ENCODE measurements around the gene KNOP1.
"Not testable (repeated sequence)": the region's sequence is repeated elsewhere in the genome, so short reads cannot be mapped to it uniquely, and the experiment has no call there.

KNOP1 gene

DNA sequence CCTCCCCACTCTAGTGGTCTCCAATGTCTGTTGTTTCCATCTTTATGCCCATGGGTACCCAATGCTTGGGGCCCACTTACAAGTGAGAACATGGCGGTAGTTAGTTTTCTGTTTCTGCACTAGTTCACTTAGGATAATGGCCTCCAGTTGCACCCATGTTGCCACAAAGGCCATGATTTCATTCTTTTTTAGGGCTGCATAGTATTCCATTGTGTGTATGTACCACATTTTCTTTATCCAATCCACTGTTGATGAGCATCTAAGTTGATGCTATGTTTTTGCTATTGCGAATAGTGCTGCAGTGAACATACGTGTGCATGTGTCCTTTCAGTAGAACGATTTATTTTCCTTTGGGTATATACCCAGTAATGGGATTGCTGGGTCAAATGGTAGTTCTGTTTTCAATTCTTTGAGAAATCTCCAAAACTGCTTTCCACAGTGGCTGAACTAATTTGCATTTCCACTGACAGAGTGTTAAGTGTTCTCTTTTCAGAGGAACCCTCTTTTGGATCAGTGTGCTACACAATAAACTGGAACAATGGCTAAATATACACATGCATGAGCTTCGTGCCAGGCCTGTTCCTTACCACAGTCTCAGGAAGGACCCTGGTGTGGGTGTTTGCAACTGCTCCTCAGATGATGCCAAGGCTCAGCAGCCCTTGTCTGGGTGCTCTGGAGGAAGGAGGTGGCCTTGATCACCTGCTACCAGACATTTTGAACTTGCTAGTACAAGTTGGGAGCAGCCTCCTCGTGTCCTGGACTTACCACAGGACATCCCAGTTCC lies 34.4 kb downstream of the KNOP1 start:
- DNase-seq (ENCODE audit: low read depth): no peak

DNA sequence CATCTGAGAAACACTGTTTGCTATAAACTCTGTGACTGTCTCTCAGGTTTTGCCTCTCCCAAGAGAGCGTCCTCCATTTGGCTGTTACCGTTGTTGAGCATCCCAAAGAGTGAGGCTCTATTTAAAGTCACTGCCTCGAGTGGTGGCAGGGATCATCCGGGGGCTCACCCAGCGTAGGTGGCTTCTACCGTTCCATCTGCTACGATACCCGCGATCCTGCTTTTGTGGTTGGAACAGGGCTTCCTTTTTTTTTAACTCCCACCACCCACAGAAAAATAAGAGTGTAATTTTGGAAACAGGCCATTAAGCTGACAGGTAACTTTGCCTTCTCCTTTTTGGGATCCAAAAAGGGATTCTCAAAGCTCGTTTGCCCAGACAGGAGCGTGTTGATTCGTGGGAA lies 36.4 kb downstream of the KNOP1 start:
- no peak for DNase-seq (ENCODE audit: low read depth)

DNA sequence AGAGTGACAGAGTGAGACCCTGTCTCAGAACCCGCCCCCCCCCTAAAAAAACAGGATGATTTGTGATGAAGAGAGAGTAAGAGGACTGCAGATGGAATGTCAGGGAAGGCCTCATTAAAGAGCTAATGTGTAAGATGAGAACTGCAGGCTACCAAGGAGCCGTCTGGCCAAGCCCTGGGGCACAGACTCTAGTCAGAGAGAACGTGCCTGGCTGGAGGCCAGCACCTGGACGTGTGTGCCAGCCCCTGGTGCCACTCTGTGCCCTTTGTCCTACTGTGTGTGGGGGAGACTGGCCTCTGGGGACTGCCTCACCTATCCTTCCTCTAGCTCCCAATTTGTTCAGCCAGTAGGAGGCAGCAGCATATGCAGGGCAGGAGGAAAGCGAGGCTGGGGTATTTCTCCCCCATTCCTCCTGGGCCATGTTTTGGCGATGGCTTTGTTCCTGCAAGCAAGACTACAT lies 37.1 kb downstream of the KNOP1 start:
- DNase-seq (ENCODE audit: low read depth): no peak

DNA sequence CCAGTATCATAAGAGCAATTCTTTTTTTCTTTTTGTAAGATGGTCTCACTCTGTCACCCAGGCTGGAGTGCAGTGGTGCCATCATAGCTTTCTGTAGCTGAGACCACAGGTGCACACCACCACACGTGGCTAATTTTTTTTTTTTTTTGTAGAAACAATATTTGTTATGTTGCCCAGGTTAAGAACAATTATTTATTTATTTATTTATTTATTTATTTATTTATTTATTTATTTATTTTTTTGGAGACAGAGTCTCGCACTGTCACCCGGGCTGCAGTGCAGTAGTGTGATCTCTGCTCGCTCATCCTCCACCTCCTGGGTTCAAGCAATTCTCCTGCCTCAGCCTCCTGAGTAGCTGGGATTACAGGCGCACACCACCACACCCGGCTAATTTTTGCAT lies 38.7 kb downstream of the KNOP1 start:
- not testable (repeated sequence) for DNase-seq (ENCODE audit: low read depth)

DNA sequence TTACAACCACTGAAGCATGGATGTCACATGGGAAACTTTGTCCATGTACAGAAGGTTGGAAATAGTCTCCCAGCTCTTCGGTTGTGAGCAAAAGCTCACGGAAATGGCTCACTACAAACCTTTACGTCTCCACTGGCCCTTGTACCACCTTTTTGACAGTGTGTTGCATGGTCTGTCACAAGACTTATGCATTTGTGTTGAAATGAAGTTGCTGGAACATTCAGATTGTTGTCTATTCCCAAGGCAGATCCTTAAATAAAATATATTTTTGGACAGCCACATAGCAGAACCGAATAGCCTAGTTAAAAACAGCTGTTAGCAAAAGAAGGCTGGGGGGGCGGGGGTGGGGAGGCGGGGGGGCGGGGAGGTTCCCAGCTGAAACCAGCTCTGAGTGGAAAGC lies 39.2 kb downstream of the KNOP1 start:
- no peak for DNase-seq (ENCODE audit: low read depth)

DNA sequence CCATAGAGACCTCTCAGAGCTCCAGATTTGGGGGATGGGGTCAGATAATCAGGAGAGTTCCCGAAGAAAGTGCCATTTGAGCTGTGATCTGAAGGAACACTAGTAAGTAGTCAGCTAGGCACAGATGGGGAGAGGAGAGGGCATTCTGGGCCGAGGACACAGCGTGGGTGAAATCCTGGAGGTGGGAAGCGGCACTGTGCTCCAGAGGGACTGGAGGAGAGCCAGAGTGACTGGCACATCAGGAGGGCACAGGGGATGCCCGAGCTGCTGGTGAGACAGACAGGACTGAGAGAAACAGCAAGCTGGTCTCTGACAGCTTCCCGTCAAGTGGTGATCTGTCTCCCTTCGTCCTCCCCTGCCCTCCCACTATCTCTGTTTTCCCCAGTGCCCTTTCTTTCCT lies 40.6 kb downstream of the KNOP1 start:
- no peak for DNase-seq (ENCODE audit: low read depth)

DNA sequence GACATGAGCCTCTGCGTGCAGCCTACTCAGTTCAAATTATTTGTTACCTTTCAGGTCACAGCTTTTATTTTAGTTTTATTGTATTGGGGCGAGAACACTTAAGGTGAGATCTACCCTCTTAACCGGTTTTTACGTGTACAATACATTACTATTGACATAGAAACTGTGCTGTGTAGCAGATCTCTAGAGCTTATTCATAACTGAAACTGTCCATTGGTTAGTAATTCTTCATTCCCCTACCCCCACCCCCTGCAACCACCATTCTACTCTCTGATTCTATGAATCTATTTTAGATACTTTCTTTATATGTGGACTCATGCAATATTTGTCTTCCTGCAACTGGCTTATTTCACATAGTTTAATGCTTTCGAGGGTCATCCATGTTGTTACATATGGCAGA lies 43.5 kb downstream of the KNOP1 start:
- no peak for DNase-seq (ENCODE audit: low read depth)

DNA sequence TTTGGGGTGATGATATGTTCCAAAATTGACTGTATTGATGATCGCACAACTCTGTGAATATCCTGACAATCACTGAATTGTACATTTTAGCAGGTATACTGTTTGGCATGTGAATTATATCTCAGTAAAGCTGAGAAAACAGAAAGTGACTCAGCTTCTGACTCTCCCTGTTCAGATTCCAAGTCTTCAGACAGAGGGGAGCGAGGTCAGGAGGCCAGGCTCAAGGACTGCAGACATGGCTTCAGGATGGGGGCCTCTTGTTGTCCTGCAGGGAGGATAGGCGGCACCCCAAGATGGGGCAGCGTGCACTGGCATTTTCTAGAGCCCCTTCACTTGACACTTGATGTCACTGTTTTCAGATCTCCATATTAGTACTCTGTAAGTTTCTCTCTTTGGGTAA lies 45.6 kb downstream of the KNOP1 start:
- DNase-seq (ENCODE audit: low read depth): no peak

DNA sequence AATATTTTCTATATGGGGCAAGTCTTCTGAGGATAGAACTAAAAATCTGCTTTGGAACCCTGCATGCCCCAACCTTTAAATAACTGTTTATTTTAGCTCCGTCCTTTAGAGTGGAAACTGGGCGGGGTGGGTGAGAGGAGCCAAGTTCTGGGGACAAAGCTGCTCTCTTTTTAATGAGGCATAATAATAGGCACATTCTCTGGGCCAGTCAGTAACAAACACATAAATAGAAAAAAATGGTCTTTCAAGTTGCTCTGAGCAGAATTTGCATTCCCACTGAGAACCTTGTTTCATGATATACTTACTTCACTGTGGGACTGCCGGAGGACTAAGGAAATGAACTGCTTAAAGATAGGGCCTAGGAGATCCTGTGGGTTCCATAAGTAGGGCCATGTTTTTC lies 51.5 kb downstream of the KNOP1 start:
- DNase-seq (ENCODE audit: low read depth): no peak

DNA sequence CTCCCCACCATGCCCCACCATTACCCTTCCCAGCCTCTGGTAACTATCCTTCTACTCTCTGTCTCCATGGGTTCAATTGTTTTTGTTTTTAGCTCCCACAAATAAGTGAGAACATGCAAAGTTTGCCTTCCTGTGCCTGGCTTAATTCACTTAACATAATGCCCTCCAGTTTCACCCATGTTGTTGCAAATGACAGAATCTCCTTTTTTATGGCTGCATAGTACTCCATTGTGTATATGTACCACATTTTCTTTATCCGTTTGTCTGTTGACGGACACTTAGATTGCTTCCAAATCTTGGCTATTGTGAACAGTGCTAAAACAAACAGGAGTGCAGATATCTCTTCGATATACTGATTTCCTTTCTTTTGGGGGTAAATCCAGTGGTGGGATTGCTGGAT lies 52.7 kb downstream of the KNOP1 start:
- DNase-seq (ENCODE audit: low read depth): not testable (repeated sequence)

DNA sequence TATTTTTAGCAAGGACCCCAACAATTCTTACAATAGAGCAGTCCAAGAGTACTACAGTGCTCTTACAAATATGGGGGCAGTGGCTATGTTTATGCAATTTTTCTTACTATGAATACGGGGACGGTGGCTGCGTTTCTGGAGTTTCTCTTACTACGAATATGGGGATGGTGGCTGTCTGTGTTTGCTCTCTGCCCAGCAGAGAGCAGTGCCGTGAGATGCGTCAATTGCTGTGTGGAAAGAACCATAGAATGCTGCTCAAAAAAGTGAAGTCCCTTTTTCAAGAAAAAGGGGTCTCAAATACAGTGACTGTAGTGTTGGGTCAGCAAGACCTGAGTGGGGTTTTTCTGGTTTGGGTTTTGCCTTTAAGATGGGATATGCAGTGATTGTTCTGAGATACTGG lies 53.9 kb downstream of the KNOP1 start:
- no peak for DNase-seq (ENCODE audit: low read depth)

DNA sequence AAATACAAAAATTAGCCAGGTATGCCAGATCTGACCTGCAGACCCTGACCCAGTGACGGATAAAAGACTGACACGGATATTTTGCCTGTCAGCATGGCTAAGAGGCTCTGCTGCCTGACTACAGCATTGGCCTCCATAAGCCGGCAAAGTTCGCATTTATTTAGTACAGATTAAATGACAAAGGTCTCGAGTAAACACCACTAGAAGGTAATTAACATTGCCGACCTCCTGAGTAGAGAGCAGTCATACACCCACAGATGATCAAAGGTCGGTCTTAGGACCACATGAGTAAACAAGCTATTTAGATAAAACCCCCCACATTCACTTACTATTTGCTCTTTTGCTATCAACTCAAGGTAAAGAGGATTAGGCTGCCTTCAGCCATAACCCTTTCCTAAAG lies 55.7 kb downstream of the KNOP1 start:
- no peak for DNase-seq (ENCODE audit: low read depth)

DNA sequence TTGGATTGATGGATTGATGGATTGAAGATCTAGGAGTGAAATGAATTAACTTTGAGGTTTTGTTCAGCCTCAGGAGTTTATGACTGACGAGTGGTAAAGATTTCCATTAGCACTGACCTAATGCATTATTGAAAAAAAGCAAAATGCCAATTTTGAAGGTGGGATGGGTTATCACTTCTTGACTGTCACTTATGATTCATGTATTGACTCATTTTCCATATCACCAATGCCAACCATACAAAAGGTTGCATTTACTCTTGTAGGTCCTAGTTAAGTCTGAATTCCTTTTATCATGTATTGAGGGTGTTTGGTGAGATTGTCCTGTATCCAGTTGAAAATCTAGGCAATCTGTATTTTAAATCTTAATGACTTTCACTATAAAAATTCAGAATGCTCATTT lies 57.6 kb downstream of the KNOP1 start:
- no peak for DNase-seq (ENCODE audit: low read depth)

DNA sequence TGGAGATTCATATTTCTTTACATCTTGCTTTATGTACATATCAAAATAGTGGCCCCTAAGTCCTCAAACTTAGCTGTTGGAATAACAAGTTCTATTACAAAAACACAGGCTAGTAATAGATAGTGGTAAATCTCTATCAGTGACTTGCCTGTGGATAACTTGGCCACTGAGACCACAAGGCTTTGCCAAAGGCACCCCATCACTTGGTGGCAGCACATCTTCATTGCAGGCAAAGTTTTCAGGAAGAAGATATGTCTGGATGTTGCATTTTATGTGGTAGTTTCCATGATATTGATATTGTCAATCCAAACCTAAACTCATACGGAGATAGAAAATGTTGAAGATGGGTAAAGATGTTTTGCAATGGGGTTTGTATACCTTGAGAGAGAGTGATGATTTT lies 58.5 kb downstream of the KNOP1 start:
- DNase-seq (ENCODE audit: low read depth): no peak

DNA sequence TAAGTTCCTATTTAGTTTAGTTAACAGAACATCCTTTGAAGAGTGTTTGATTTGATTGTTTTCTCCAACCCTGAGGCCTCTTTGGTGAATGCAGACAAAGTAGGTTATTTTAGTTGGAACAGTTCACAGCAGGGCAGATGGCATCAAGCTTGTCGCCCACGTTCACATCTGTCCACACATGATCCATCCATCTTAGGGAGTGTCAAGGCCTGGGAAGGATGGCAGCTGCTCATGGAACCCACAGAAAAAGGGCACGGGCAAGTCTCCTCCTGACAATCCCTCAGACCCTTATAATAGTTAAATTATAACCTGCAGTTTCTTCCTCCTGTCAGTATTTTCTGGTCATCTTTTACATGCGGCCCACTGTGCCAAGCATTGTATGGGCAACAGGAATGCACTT lies 60.2 kb downstream of the KNOP1 start:
- DNase-seq (ENCODE audit: low read depth): no peak

DNA sequence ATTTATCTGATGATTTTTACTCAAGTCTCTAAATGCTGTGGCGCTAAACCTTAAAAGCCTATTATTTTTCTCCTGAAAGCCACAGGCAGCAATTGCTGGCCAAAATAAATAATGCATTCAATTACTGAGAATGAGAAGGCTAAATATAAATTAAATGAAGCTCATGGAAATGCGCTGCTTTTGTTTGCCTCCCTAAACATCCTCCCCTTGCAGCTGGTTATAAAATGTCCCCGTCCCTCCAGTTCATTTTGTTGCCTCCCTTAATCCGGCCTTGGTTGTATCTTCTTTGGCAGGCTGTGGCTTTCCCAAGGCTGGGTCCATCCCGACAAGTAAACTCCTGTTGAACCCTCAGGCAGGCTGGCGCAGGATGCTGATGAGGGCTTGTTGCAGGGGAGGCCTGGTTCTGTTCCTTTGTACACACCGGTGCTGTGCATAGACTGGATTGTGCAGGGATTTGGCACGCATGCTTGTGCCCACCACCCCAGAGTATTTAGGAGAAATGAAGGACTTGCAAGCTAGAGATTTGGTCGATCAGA lies 62.7 kb downstream of the KNOP1 start:
- DNase-seq (ENCODE audit: low read depth): no peak

DNA sequence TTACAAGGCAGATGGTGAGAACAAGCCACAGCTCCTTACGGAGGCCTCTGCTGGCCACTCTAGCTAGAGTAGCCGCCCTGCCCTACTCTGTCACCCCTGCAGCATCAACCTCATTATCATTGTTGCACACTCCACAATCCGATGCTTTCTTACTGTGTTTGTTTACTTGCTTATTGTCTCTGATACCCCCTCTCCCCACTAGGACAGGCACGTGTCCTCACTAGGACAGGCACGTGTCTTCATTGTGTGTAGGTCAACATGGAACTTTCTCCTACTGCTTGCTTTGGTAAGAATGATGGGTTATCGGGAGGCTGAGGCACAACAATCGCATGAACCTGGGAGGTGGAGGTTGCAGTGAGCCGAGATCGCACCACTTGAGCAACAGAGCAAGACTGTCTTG lies 63.9 kb downstream of the KNOP1 start:
- DNase-seq (ENCODE audit: low read depth): no peak

All from EH (cell line).